Mesenchymal stem cell (in vitro differentiated cells and primary cell): ENCODE measurements around the gene SERINC5.
"Not testable (repeated sequence)": the region's sequence is repeated elsewhere in the genome, so short reads cannot be mapped to it uniquely, and the experiment has no call there.

Experiments
- DNase-seq: peaks from one replicate; pipeline ENCODE4 v3.0.0-alpha.2; 2013
- H2AFZ ChIP-seq: one replicate; pipeline ENCODE4 v1.6.1; 2013; ENCODE audit warnings: low read depth, mild to moderate bottlenecking, control low read depth, inconsistent platforms, low read length, moderate library complexity
- H2AK5ac ChIP-seq: 2 replicates; pipeline ENCODE4 v1.6.1; 2013; ENCODE audit warnings: low read length, moderate library complexity, mild to moderate bottlenecking, inconsistent platforms; ENCODE audit not compliant: severe bottlenecking
- H2BK120ac ChIP-seq: one replicate; pipeline ENCODE4 v1.6.1; 2013; ENCODE audit warnings: low read depth, mild to moderate bottlenecking, inconsistent platforms, low read length, moderate library complexity
- H2BK12ac ChIP-seq, 2 experiments: one replicate each; pipeline ENCODE4 v1.6.1; 2013; ENCODE audit warnings: inconsistent platforms in 2 of 2, low read length in 2 of 2, mild to moderate bottlenecking in 2 of 2, moderate library complexity in 2 of 2, control low read depth in 1 of 2
- H2BK15ac ChIP-seq: one replicate; pipeline ENCODE4 v1.6.1; 2013; ENCODE audit warnings: mild to moderate bottlenecking, low read depth, inconsistent platforms; ENCODE audit not compliant: poor library complexity, severe bottlenecking
- H2BK5ac ChIP-seq: 2 replicates; pipeline ENCODE4 v1.6.1; 2013; ENCODE audit warnings: low read depth, mild to moderate bottlenecking, low read length, control low read depth, inconsistent platforms; ENCODE audit not compliant: poor library complexity, severe bottlenecking
- H3K14ac ChIP-seq, 2 experiments: one replicate each; pipeline ENCODE4 v1.6.1; 2013; ENCODE audit warnings: inconsistent platforms in 2 of 2, low read length in 2 of 2, control low read depth in 1 of 2, mild to moderate bottlenecking in 1 of 2, moderate library complexity in 1 of 2
- H3K18ac ChIP-seq, 2 experiments: one replicate each; pipeline ENCODE4 v1.6.1; 2013; ENCODE audit warnings: inconsistent platforms in 2 of 2, low read length in 2 of 2, control low read depth in 1 of 2, low read depth in 1 of 2, mild to moderate bottlenecking in 1 of 2
- H3K23ac ChIP-seq, 2 experiments: one replicate each; pipeline ENCODE4 v1.6.1; 2013; ENCODE audit warnings: inconsistent platforms in 2 of 2, low read length in 2 of 2, mild to moderate bottlenecking in 2 of 2, moderate library complexity in 2 of 2, control low read depth in 1 of 2
- H3K27ac ChIP-seq: 2 replicates; pipeline ENCODE4 v1.5.1; 2013; ENCODE audit warnings: mild to moderate bottlenecking, moderate library complexity, low read length, control low read depth, inconsistent platforms; ENCODE audit not compliant: poor library complexity, severe bottlenecking
- H3K27me3 ChIP-seq, 2 experiments: 2 replicates each; pipeline versions ENCODE4 v1.6.1 to v1.7.0; 2013; ENCODE audit warnings: low read length in 2 of 2, mild to moderate bottlenecking in 2 of 2, moderate library complexity in 2 of 2, control low read depth in 1 of 2, inconsistent platforms in 1 of 2; ENCODE audit not compliant: control insufficient read depth in 1 of 2, insufficient read depth in 1 of 2
- H3K36me3 ChIP-seq, 2 experiments: 2 replicates each; pipeline versions ENCODE4 v1.6.1 to v1.7.0; 2013; ENCODE audit warnings: low read length in 2 of 2, control low read depth in 1 of 2, inconsistent platforms in 1 of 2, low read depth in 1 of 2, mild to moderate bottlenecking in 1 of 2; ENCODE audit not compliant: insufficient read depth in 2 of 2, control insufficient read depth in 1 of 2
- H3K4ac ChIP-seq, 2 experiments: one replicate each; pipeline ENCODE4 v1.6.1; 2013; ENCODE audit warnings: inconsistent platforms in 2 of 2, low read length in 2 of 2, mild to moderate bottlenecking in 2 of 2, moderate library complexity in 2 of 2, control low read depth in 1 of 2, low read depth in 1 of 2
- H3K4me1 ChIP-seq: 2 replicates; pipeline ENCODE4 v1.6.1; 2013; ENCODE audit warnings: low read depth, low read length, control low read depth; ENCODE audit not compliant: control insufficient read depth, insufficient read depth
- H3K4me2 ChIP-seq: 2 replicates; pipeline ENCODE4 v1.6.1; 2013; ENCODE audit warnings: low read length, mild to moderate bottlenecking, inconsistent platforms; ENCODE audit not compliant: poor library complexity, severe bottlenecking
- H3K4me3 ChIP-seq, 2 experiments: 2 replicates each; pipeline versions ENCODE4 v1.5.1 to v1.7.0; 2013; ENCODE audit warnings: low read length in 2 of 2, mild to moderate bottlenecking in 2 of 2, control low read depth in 1 of 2, low read depth in 1 of 2; ENCODE audit not compliant: insufficient read depth in 1 of 2
- H3K79me1 ChIP-seq: replicated peaks from 2 replicates; pipeline ENCODE4 v1.6.1; 2013; ENCODE audit warnings: mild to moderate bottlenecking, control low read depth, low read length, inconsistent platforms; ENCODE audit not compliant: poor library complexity, severe bottlenecking
- H3K9ac ChIP-seq: 2 replicates; pipeline ENCODE4 v1.7.0; 2013; ENCODE audit warnings: mild to moderate bottlenecking, low read length, moderate library complexity
- H3K9me3 ChIP-seq: 2 replicates; pipeline ENCODE4 v1.7.0; 2013; ENCODE audit warnings: mild to moderate bottlenecking, low read length; ENCODE audit not compliant: control insufficient read depth
- H4K8ac ChIP-seq: one replicate; pipeline ENCODE4 v1.6.1; 2013; ENCODE audit warnings: inconsistent platforms, mild to moderate bottlenecking, low read length, moderate library complexity
- H4K91ac ChIP-seq: one replicate; pipeline ENCODE4 v1.6.1; 2013; ENCODE audit warnings: mild to moderate bottlenecking, low read length, inconsistent platforms
- WGBS: methylation state at CpG from one replicate; pipeline ENCODE4 v1.1.7; 2013; ENCODE audit warnings: mixed read lengths; 5-methylcytosine and 5-hydroxymethylcytosine counted together

The SERINC5 gene

GRCh38 chr5:80189201-80189600, 66.6 kb downstream of the SERINC5 start:
- 93% methylated on average over 7 of the region's 8 CpGs for WGBS
- Histone ChIP-seq H2BK5ac (no peak overlapping the region), H3K4me3 (no peak overlapping the region), H3K23ac (peak overlapping the region in 1 of 2 experiments; percentile 52), H3K27ac (no peak overlapping the region), H2AK5ac (no peak overlapping the region), H3K9me3 (no peaks in the 10 kb centered on the region), H3K14ac (no peak overlapping the region), H3K18ac (no peak overlapping the region), H3K36me3 (no peaks in the 10 kb centered on the region), H3K4ac (no peak overlapping the region), H3K27me3 (no peaks in the 10 kb centered on the region), H4K8ac (no peak overlapping the region), H2BK120ac (no peak overlapping the region), H4K91ac (no peak overlapping the region), H2BK12ac (no peak overlapping the region), H3K79me1 (peaks cover 23% of the 10 kb centered on the region), H3K9ac (no peak overlapping the region), H3K4me1 (peaks cover 5% of the 10 kb centered on the region), H2AFZ (no peak overlapping the region), H2BK15ac (no peak overlapping the region), H3K4me2 (no peak overlapping the region)
- DNase-seq = no peak

- Histone ChIP-seq H3K27ac (no peak overlapping the region), H3K4me2 (no peak overlapping the region), H3K18ac (no peak overlapping the region), H2AFZ (no peak overlapping the region), H3K27me3 (no peaks in the 10 kb centered on the region), H3K4ac (no peak overlapping the region), H3K4me1 (peaks cover 4% of the 10 kb centered on the region), H2BK12ac (no peak overlapping the region), H3K9me3 (no peaks in the 10 kb centered on the region), H3K36me3 (no peaks in the 10 kb centered on the region), H2AK5ac (no peak overlapping the region), H3K9ac (no peak overlapping the region), H3K14ac (no peak overlapping the region), H3K23ac (no peak overlapping the region), H3K79me1 (peaks cover 17% of the 10 kb centered on the region), H2BK120ac (no peak overlapping the region), H4K91ac (no peak overlapping the region), H4K8ac (no peak overlapping the region), H3K4me3 (no peak overlapping the region), H2BK5ac (no peak overlapping the region), H2BK15ac (no peak overlapping the region)
- DNase-seq = no peak
- 94% methylated on average over 6 of the region's 6 CpGs for WGBS
These were observed 68.3 kb downstream of the SERINC5 start for GRCh38 chr5:80187421-80188090.

- not testable (repeated sequence) for H3K4ac ChIP-seq, H3K27me3 ChIP-seq, H3K36me3 ChIP-seq, H3K18ac ChIP-seq, H2BK5ac ChIP-seq, H3K4me2 ChIP-seq, H2BK15ac ChIP-seq, H4K8ac ChIP-seq, H3K9ac ChIP-seq, H4K91ac ChIP-seq, DNase-seq, H2BK120ac ChIP-seq, H2AFZ ChIP-seq, H2BK12ac ChIP-seq, H2AK5ac ChIP-seq, H3K4me3 ChIP-seq, H3K9me3 ChIP-seq, H3K4me1 ChIP-seq, H3K14ac ChIP-seq, H3K27ac ChIP-seq, H3K23ac ChIP-seq
- 76% methylated on average over 8 of the region's 9 CpGs for WGBS
- peaks cover 15% of the 10 kb centered on the region for H3K79me1 ChIP-seq
These were observed 70.3 kb downstream of the SERINC5 start for GRCh38 chr5:80185535-80185934.

- no peaks in the 10 kb centered on the region for H3K27me3 ChIP-seq
- H3K79me1 ChIP-seq = peaks cover 15% of the 10 kb centered on the region
- 78% methylated on average over 6 of the region's 6 CpGs for WGBS
- no peaks in the 10 kb centered on the region for H3K36me3 ChIP-seq
- no peak overlapping the region for H2BK15ac ChIP-seq
- no peak overlapping the region for H3K18ac ChIP-seq
- H3K4ac ChIP-seq = no peak overlapping the region
- H3K9ac ChIP-seq = no peak overlapping the region
- no peak overlapping the region for H2BK12ac ChIP-seq
- H3K14ac ChIP-seq = no peak overlapping the region
- H4K8ac ChIP-seq = no peak overlapping the region
- H3K23ac ChIP-seq = no peak overlapping the region
- no peaks in the 10 kb centered on the region for H3K4me1 ChIP-seq
- H2BK120ac ChIP-seq = no peak overlapping the region
- H3K27ac ChIP-seq = no peak overlapping the region
- no peaks in the 10 kb centered on the region for H3K9me3 ChIP-seq
- H2BK5ac ChIP-seq = no peak overlapping the region
- H4K91ac ChIP-seq = no peak overlapping the region
- no peak overlapping the region for H3K4me2 ChIP-seq
- H3K4me3 ChIP-seq = no peak overlapping the region
- H2AFZ ChIP-seq = no peak overlapping the region
- no peak overlapping the region for H2AK5ac ChIP-seq
- no peak for DNase-seq
These were observed 70.8 kb downstream of the SERINC5 start for GRCh38 chr5:80185095-80185494.
